ENCODE results near the gene ZSWIM9. TPM values are rescaled to one million over a fixed set of nuclear protein-coding genes. Genes with fewer than 3 reads are reported as not detected.

Gene ZSWIM9
- total and polyA plus RNA-seq, 2 donors from 2014 or later = 5.5 to 7.8 TPM

GRCh38 chr19:48196933-48197665 is 26.6 kb downstream of the ZSWIM9 start:
- Histone ChIP-seq H3K36me3 (ENCODE audit: control insufficient read depth in 2 of 3, insufficient read depth in 3 of 3, low read length in 3 of 3) (no peaks in the 10 kb centered on the region), H3K9me3 (ENCODE audit: control insufficient read depth in 2 of 3, insufficient read depth in 1 of 3, low read length in 3 of 3) (no peaks in the 10 kb centered on the region), H3K4me3 (ENCODE audit: low read length in 3 of 3) (no peak overlapping the region), H3K9ac (ENCODE audit: low read length in 3 of 3) (no peak overlapping the region), H3K27me3 (ENCODE audit: control insufficient read depth, insufficient read depth, low read length) (no peaks in the 10 kb centered on the region), H3K27ac (ENCODE audit: low read depth in 2 of 2, low read length in 2 of 2) (no peak overlapping the region), H3K4me1 (ENCODE audit: control insufficient read depth in 2 of 3, insufficient read depth in 2 of 3, low read depth in 1 of 3, low read length in 3 of 3) (no peaks in the 10 kb centered on the region)
- intact Hi-C loops (cut with DNase I) = no loop called here
- no peak for TF ChIP-seq CTCF (IDR thresholded peaks at IDR 0.05; ENCODE audit: borderline replicate concordance, extremely low read depth, insufficient read depth)
- DNase-seq = peak in 1 of 5 donors; percentile 37
- FAIRE-seq = no peak

- Histone ChIP-seq H3K27ac (ENCODE audit: low read depth in 2 of 2, low read length in 2 of 2) (peak overlapping the region; percentile 26 to 57), H3K9me3 (ENCODE audit: control insufficient read depth in 2 of 3, insufficient read depth in 1 of 3, low read length in 3 of 3) (no peaks in the 10 kb centered on the region), H3K27me3 (ENCODE audit: control insufficient read depth, insufficient read depth, low read length) (no peaks in the 10 kb centered on the region), H3K4me3 (ENCODE audit: low read length in 3 of 3) (peak overlapping the region; percentile 64 to 90 (median 82)), H3K9ac (ENCODE audit: low read length in 3 of 3) (peak overlapping the region; percentile 20 to 75 (median 43)), H3K4me1 (ENCODE audit: control insufficient read depth in 2 of 3, insufficient read depth in 2 of 3, low read depth in 1 of 3, low read length in 3 of 3) (peaks cover 0 to 7% (median 7%) of the 10 kb centered on the region in 3 donors), H3K36me3 (ENCODE audit: control insufficient read depth in 2 of 3, insufficient read depth in 3 of 3, low read length in 3 of 3) (no peaks in the 10 kb centered on the region)
- intact Hi-C loops (cut with DNase I) = no loop called here
- no peak for DNase-seq
- no peak for FAIRE-seq
- no peak for TF ChIP-seq CTCF (IDR thresholded peaks at IDR 0.05; ENCODE audit: borderline replicate concordance, extremely low read depth, insufficient read depth)
These were observed 32.8 kb downstream of the ZSWIM9 start for GRCh38 chr19:48203222-48203793.

- Histone ChIP-seq H3K27ac (ENCODE audit: low read depth in 2 of 2, low read length in 2 of 2) (peak overlapping the region; percentile 26 to 57), H3K36me3 (ENCODE audit: control insufficient read depth in 2 of 3, insufficient read depth in 3 of 3, low read length in 3 of 3) (no peaks in the 10 kb centered on the region), H3K9me3 (ENCODE audit: control insufficient read depth in 2 of 3, insufficient read depth in 1 of 3, low read length in 3 of 3) (no peaks in the 10 kb centered on the region), H3K4me1 (ENCODE audit: control insufficient read depth in 2 of 3, insufficient read depth in 2 of 3, low read depth in 1 of 3, low read length in 3 of 3) (peaks cover 0 to 7% (median 7%) of the 10 kb centered on the region in 3 donors), H3K9ac (ENCODE audit: low read length in 3 of 3) (peak overlapping the region; percentile 58 to 93 (median 75)), H3K27me3 (ENCODE audit: control insufficient read depth, insufficient read depth, low read length) (no peaks in the 10 kb centered on the region), H3K4me3 (ENCODE audit: low read length in 3 of 3) (peak overlapping the region; percentile 64 to 90 (median 82))
- FAIRE-seq = peak; percentile 52
- intact Hi-C loops (cut with DNase I) = no loop called here
- no peak for TF ChIP-seq CTCF (IDR thresholded peaks at IDR 0.05; ENCODE audit: borderline replicate concordance, extremely low read depth, insufficient read depth)
- DNase-seq = peak; percentile 97 to 99 (median 99)
These were observed 33.5 kb downstream of the ZSWIM9 start for GRCh38 chr19:48203794-48204628.

Data from kidney (tissue), 14 donors.